B cell (primary cell): ENCODE data around the gene CTSA. TPM values are rescaled to one million over a fixed set of nuclear protein-coding genes. Genes with fewer than 3 reads are reported as not detected.

Source experiments
- ATAC-seq: fragments of 200-7000 bp; cut with Tn5 transposase; one replicate; pipeline ENCODE4 v1.10.0; 2021; ENCODE audit warnings: low read depth, mild to moderate bottlenecking, moderate number of reproducible peaks, moderate library complexity
- CTCF ChIA-PET: fragments of 350-600 bp; sonication (Branson Sonifier 250); formaldehyde crosslinking; loops from one replicate; lab custom pipeline; 2021; ENCODE audit warnings: antibody characterized with exemption, inconsistent platforms; lab: Charles Lee
- POLR2A ChIA-PET: fragments of 350-600 bp; sonication (Branson Sonifier 250); formaldehyde crosslinking; loops from one replicate; lab custom pipeline; 2021; ENCODE audit warnings: antibody characterized with exemption; lab: Charles Lee
- DNase-seq: peaks from one replicate; pipeline ENCODE4 v3.0.0; 2013
- H2AFZ ChIP-seq: 2 replicates; pipeline ENCODE4 v1.6.1; 2012; ENCODE audit warnings: mild to moderate bottlenecking, low read depth, low read length; ENCODE audit not compliant: insufficient read depth, poor library complexity, severe bottlenecking
- H3K27ac ChIP-seq, 2 donors: 1 replicate in 1 of 2; 2 replicates in 1 of 2; pipeline ENCODE4 v1.5.1; 2012 to 2013; ENCODE audit warnings: low read length in 2 of 2, mild to moderate bottlenecking in 2 of 2, moderate library complexity in 1 of 2
- H3K27me3 ChIP-seq, 4 experiments: fragments of 200-600 bp in 1 of 4; sonication (generic) in 1 of 4; replicated peaks in 1 of 4; 1 replicate in 2 of 4; 2 replicates in 2 of 4; pipeline versions ENCODE4 v1.6.1 to v1.7.0; 2013 to 2016; ENCODE audit warnings: low read length in 3 of 4, mild to moderate bottlenecking in 2 of 4, mixed read lengths in 1 of 4, moderate library complexity in 1 of 4; ENCODE audit not compliant: insufficient read depth in 4 of 4, control insufficient read depth in 3 of 4; ENCODE audit errors: control extremely low read depth in 1 of 4
- H3K36me3 ChIP-seq, 2 experiments: replicated peaks in 1 of 2; 1 replicate in 1 of 2; 2 replicates in 1 of 2; pipeline versions ENCODE4 v1.6.1 to v1.7.1; 2013; ENCODE audit warnings: low read length in 1 of 2; ENCODE audit not compliant: insufficient read depth in 2 of 2, control insufficient read depth in 1 of 2; ENCODE audit errors: control extremely low read depth in 1 of 2, extremely low read depth in 1 of 2
- H3K4me1 ChIP-seq, 2 donors: fragments of 200-600 bp in 1 of 2; sonication (generic) in 1 of 2; 1 replicate in 1 of 2; 2 replicates in 1 of 2; pipeline versions ENCODE4 v1.5.1 to v1.6.1; 2013 to 2017; ENCODE audit warnings: low read length in 2 of 2; ENCODE audit not compliant: control insufficient read depth in 2 of 2, insufficient read depth in 2 of 2
- H3K4me2 ChIP-seq: replicated peaks from 2 replicates; pipeline ENCODE3; 2012; ENCODE audit warnings: mild to moderate bottlenecking, low read depth, low read length; ENCODE audit not compliant: poor library complexity, severe bottlenecking
- H3K4me3 ChIP-seq, 5 experiments: fragments of 200-600 bp in 1 of 5; sonication (generic) in 1 of 5; 1 replicate in 3 of 5; 2 replicates in 2 of 5; pipeline versions ENCODE4 v1.5.1 to v1.7.0; 2011 to 2016; ENCODE audit warnings: low read length in 4 of 5, mild to moderate bottlenecking in 4 of 5, low read depth in 2 of 5, control low read depth in 1 of 5, moderate library complexity in 1 of 5; ENCODE audit not compliant: insufficient read depth in 1 of 5; ENCODE audit errors: control extremely low read depth in 1 of 5, extremely low read depth in 1 of 5
- H3K79me2 ChIP-seq: fragments of 200-600 bp; sonication (generic); one replicate; pipeline ENCODE4 v1.6.0; 2016; ENCODE audit warnings: low read length; ENCODE audit not compliant: control insufficient read depth, insufficient read depth
- H3K9ac ChIP-seq: fragments of 200-600 bp; sonication (generic); 2 replicates; pipeline ENCODE4 v1.6.1; 2017; ENCODE audit warnings: mild to moderate bottlenecking, low read length, moderate library complexity
- H3K9me3 ChIP-seq, 3 donors: one replicate each; pipeline versions ENCODE4 v1.6.1 to v1.7.1; 2013; ENCODE audit warnings: low read length in 2 of 3; ENCODE audit not compliant: control insufficient read depth in 2 of 3, insufficient read depth in 1 of 3; ENCODE audit errors: control extremely low read depth in 1 of 3
- H4K20me1 ChIP-seq: 2 replicates; pipeline ENCODE4 v1.6.0; 2012; ENCODE audit warnings: mild to moderate bottlenecking, low read length; ENCODE audit not compliant: insufficient read depth, control insufficient read depth, poor library complexity, severe bottlenecking
- H3K27ac Mint-ChIP-seq: one replicate; pipeline ENCODE4 v1.8.0; 2021; ENCODE audit warnings: mixed read lengths
- H3K27me3 Mint-ChIP-seq: one replicate; pipeline ENCODE4 v1.8.0; 2021; ENCODE audit warnings: mixed read lengths
- H3K4me1 Mint-ChIP-seq: one replicate; pipeline ENCODE4 v1.8.0; 2021; ENCODE audit warnings: mixed read lengths
- H3K4me3 Mint-ChIP-seq: one replicate; pipeline ENCODE4 v1.8.0; 2021; ENCODE audit warnings: mixed read lengths
- H3K9me3 Mint-ChIP-seq: one replicate; pipeline ENCODE4 v1.8.0; 2022; ENCODE audit warnings: mixed read lengths; ENCODE audit not compliant: insufficient read depth
- EZH2 ChIP-seq: IDR thresholded peaks from 2 replicates; pipeline ENCODE4 v1.6.1; 2012; ENCODE audit warnings: borderline replicate concordance, low read depth, mild to moderate bottlenecking, moderate library complexity, low read length; ENCODE audit not compliant: insufficient read depth, poor library complexity, severe bottlenecking
- WGBS: methylation state at CpG from one replicate; pipeline ENCODE4 v1.1.5; 2013; ENCODE audit warnings: missing lambda C conversion rate; ENCODE audit not compliant: insufficient coverage; 5-methylcytosine and 5-hydroxymethylcytosine counted together
- intact Hi-C: fragments of 100-400 bp; cut with micrococcal nuclease; formaldehyde crosslinking; loops from one replicate; pipeline ENCODE4 v1.10.0; 2022
- polyA plus RNA-seq: library from polyadenylated mRNA; depleted of rRNA; stranded (reverse); fragments of >200 nt; gene quantifications from 2 replicates; pipeline ENCODE4 v1.2.3, GENCODE V29; 2012
- total RNA-seq, 2 donors: library from RNA; stranded (reverse); fragments of 120-200 nt in 1 of 2; gene quantifications; 1 replicate in 1 of 2; 2 replicates in 1 of 2; pipeline versions ENCODE4 v1.2.3 to v1.2.4, GENCODE V29; 2013 to 2022
- TF ChIP-seq, protein P1 (sequence below): fragments of 200-600 bp; IDR thresholded peaks from one replicate; pipeline ENCODE4 v1.8.0; 2022; ENCODE audit warnings: antibody characterized with exemption, mild to moderate bottlenecking

CTSA gene
- total and polyA plus RNA-seq, 2 donors (not counting 1 experiment from before 2014, with no cell fraction given), result 100 to 107 TPM

DNA sequence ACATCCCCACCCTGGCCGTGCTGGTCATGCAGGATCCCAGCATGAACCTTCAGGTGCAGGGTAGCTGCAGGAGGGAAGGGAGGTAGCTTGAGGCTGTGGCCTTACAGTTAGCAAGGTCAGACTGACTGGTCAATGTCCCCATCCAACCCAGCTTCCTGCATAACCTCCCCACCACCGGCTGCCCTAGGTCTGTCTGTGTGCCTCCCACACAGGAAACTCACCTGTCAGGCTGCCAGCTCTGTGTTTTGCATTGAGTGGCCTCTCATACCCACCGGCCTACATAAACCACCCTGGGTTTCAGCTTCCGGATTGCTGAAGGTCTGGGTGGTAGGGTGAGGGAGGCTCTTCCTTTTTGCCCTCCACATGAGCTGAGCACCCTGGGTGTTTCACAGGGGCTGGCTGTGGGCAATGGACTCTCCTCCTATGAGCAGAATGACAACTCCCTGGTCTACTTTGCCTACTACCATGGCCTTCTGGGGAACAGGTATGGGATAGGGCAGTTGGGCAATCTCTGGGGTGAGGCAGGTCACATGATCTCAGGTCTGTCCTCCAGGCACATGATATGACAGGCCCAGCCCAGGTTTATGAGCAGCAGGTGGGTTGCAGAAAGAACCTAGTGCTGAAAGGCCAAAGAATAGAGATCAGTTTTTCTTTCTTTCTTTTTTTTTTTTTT is 1.8 kb downstream of the CTSA start:
- H3K4me3 Mint-ChIP-seq, result peak overlapping the region; percentile 97
- WGBS, result 17% methylated on average over 1 of the region's 4 CpGs
- peaks cover 7% of the 10 kb centered on the region for H3K79me2 ChIP-seq

DNA sequence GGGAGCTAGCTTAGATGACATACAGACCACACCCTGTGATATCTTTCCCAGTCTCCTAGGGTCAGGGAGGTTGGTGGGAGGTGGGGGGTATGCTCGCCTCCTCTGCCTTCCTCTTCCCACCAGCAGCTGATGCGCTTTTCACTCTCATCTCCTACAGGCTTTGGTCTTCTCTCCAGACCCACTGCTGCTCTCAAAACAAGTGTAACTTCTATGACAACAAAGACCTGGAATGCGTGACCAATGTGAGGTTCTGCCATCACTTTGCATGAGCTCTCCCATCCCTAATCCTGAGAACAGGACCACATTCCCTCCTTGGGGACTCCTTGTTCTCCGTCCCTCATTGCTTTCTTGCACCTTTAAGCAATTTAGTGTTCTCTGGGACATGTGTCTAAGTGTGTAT is 2.7 kb downstream of the CTSA start:
- no peak overlapping the region for H3K27ac ChIP-seq
- POLR2A ChIA-PET, result interaction anchor here (0.7 to 5.3 kb wide), 2 partner anchors 40 to 73 kb away, joined by 4 to 41 read pairs; partner anchors contain the start of gene PCIF1

More for the DNA sequence above, 1.8 kb downstream of the CTSA start:
- peaks cover 31% of the 10 kb centered on the region for H3K4me1 Mint-ChIP-seq
- no peak for TF ChIP-seq EZH2
- TF ChIP-seq, protein P1, sequence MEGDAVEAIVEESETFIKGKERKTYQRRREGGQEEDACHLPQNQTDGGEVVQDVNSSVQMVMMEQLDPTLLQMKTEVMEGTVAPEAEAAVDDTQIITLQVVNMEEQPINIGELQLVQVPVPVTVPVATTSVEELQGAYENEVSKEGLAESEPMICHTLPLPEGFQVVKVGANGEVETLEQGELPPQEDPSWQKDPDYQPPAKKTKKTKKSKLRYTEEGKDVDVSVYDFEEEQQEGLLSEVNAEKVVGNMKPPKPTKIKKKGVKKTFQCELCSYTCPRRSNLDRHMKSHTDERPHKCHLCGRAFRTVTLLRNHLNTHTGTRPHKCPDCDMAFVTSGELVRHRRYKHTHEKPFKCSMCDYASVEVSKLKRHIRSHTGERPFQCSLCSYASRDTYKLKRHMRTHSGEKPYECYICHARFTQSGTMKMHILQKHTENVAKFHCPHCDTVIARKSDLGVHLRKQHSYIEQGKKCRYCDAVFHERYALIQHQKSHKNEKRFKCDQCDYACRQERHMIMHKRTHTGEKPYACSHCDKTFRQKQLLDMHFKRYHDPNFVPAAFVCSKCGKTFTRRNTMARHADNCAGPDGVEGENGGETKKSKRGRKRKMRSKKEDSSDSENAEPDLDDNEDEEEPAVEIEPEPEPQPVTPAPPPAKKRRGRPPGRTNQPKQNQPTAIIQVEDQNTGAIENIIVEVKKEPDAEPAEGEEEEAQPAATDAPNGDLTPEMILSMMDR, result no peak
- Histone ChIP-seq H3K36me3 (peaks cover 0 to 19% of the 10 kb centered on the region in 2 experiments), H3K27ac (peak overlapping the region in 1 of 2 donors; percentile 2), H3K4me3 (no peak overlapping the region), H3K4me2 (peak overlapping the region; percentile 99), H2AFZ (no peak overlapping the region), H3K9me3 (no peaks in the 10 kb centered on the region), H3K9ac (no peak overlapping the region), H3K4me1 (peaks cover 24 to 29% of the 10 kb centered on the region in 2 donors), H4K20me1 (no peaks in the 10 kb centered on the region), H3K27me3 (no peaks in the 10 kb centered on the region)
- DNase-seq (no peak), ATAC-seq (no peak)
- CTCF ChIA-PET, result interaction anchor here (0.9 to 3.2 kb wide), 3 partner anchors 12 to 77 kb away, joined by 3 to 9 read pairs (median 5); partner anchors contain the start of gene ZSWIM1
- H3K27ac Mint-ChIP-seq, result peak overlapping the region; percentile 96
- no peaks in the 10 kb centered on the region for H3K9me3 Mint-ChIP-seq
- intact Hi-C loops, result no loop called here
- POLR2A ChIA-PET, result interaction anchor here (0.6 to 5.3 kb wide), 3 partner anchors 41 to 74 kb away, joined by 3 to 41 read pairs (median 4); partner anchors contain the start of gene PCIF1
- H3K27me3 Mint-ChIP-seq, result no peaks in the 10 kb centered on the region

More for the DNA sequence above, 2.7 kb downstream of the CTSA start:
- 100% methylated on average over 2 of the region's 4 CpGs for WGBS
- H3K4me2 ChIP-seq, result no peak overlapping the region
- H3K9me3 ChIP-seq, result no peaks in the 10 kb centered on the region
- no peaks in the 10 kb centered on the region for H3K9me3 Mint-ChIP-seq
- no peaks in the 10 kb centered on the region for H3K27me3 ChIP-seq
- H3K27me3 Mint-ChIP-seq, result no peaks in the 10 kb centered on the region
- peaks cover 24 to 29% of the 10 kb centered on the region in 2 donors for H3K4me1 ChIP-seq
- TF ChIP-seq, protein P1, result no peak
- TF ChIP-seq EZH2, result no peak
- H3K79me2 ChIP-seq, result peaks cover 7% of the 10 kb centered on the region
- intact Hi-C loops, result no loop called here
- CTCF ChIA-PET, result interaction anchor here (0.9 kb wide), 1 partner anchor 13 kb away, joined by 3 read pairs; the partner anchor contains the start of gene ZSWIM1
- DNase-seq (no peak), ATAC-seq (no peak)
- no peak overlapping the region for H3K27ac Mint-ChIP-seq
- no peak overlapping the region for H2AFZ ChIP-seq
- H3K4me3 Mint-ChIP-seq, result peak overlapping the region; percentile 45
- no peak overlapping the region for H3K4me3 ChIP-seq
- H4K20me1 ChIP-seq, result no peaks in the 10 kb centered on the region
- no peak overlapping the region for H3K9ac ChIP-seq
- peaks cover 0 to 26% of the 10 kb centered on the region in 2 experiments for H3K36me3 ChIP-seq
- peaks cover 31% of the 10 kb centered on the region for H3K4me1 Mint-ChIP-seq
